Smooth muscle cell of bladder (primary cell): ENCODE data around the gene PBX1. TPM values are rescaled to one million over a fixed set of nuclear protein-coding genes. Genes with fewer than 3 reads are reported as not detected.

Source experiments
- total RNA-seq: library from RNA; depleted of rRNA; stranded (reverse); fragments of >200 nt; gene quantifications from 2 replicates; pipeline ENCODE4 v1.2.3, GENCODE V29; 2014

PBX1 gene
- 85.3 and 86.3 TPM in 2 replicates for total RNA-seq

GRCh38 chr1:164558461-164559341 lies at the start of gene PBX1:
Gene PBX1, plus strand, starts transcription at chr1:164559184.

